Right hindlimb (tissue), 1 donor: ENCODE results near the gene RIPOR2.
A peak's percentile ranks its signal among the peaks of the same experiment; 100 is the strongest.
"Not testable (repeated sequence)": the region's sequence is repeated elsewhere in the genome, so short reads cannot be mapped to it uniquely, and the experiment has no call there.

Experiments
- DNase-seq: peaks from one replicate; pipeline ENCODE4 v3.0.0-alpha.2; 2018

Gene RIPOR2

GRCh38 chr6:24901698-24902328 is 33.9 kb downstream of the RIPOR2 start:
- no peak for DNase-seq

GRCh38 chr6:24900917-24901697 is 34.7 kb downstream of the RIPOR2 start:
- no peak for DNase-seq

GRCh38 chr6:24899997-24900325 is 35.8 kb downstream of the RIPOR2 start:
- DNase-seq: peak; percentile 37

- DNase-seq: no peak
Measured at GRCh38 chr6:24899136-24899996, 36.4 kb downstream of the RIPOR2 start.

GRCh38 chr6:24898676-24899075 is 37.1 kb downstream of the RIPOR2 start:
- DNase-seq: no peak

GRCh38 chr6:24897186-24897585 is 38.6 kb downstream of the RIPOR2 start:
- no peak for DNase-seq

GRCh38 chr6:24893342-24893850 is 42.4 kb downstream of the RIPOR2 start:
- DNase-seq: no peak

- peak; percentile 47 for DNase-seq
Measured at GRCh38 chr6:24891004-24891403, 44.8 kb downstream of the RIPOR2 start.

- DNase-seq: no peak
Measured at GRCh38 chr6:24890471-24890870, 45.3 kb downstream of the RIPOR2 start.

GRCh38 chr6:24888715-24889370 is 46.9 kb downstream of the RIPOR2 start:
- no peak for DNase-seq

- DNase-seq: no peak
Measured at GRCh38 chr6:24887545-24888140, 48.1 kb downstream of the RIPOR2 start.

- no peak for DNase-seq
Measured at GRCh38 chr6:24883618-24884017, 52.1 kb downstream of the RIPOR2 start.

GRCh38 chr6:24882835-24883555 is 52.8 kb downstream of the RIPOR2 start:
- no peak for DNase-seq

GRCh38 chr6:24882295-24882694 is 53.5 kb downstream of the RIPOR2 start:
- no peak for DNase-seq

GRCh38 chr6:24881376-24881775 is 54.4 kb downstream of the RIPOR2 start:
- no peak for DNase-seq

- DNase-seq: no peak
Measured at GRCh38 chr6:24880451-24880850, 55.3 kb downstream of the RIPOR2 start.

GRCh38 chr6:24879351-24879750 is 56.4 kb downstream of the RIPOR2 start:
- no peak for DNase-seq

GRCh38 chr6:24877747-24878146 is 58.0 kb downstream of the RIPOR2 start:
- DNase-seq: not testable (repeated sequence)

GRCh38 chr6:24876499-24877465 is 59.0 kb downstream of the RIPOR2 start:
- no peak for DNase-seq

- DNase-seq: peak; percentile 42
Measured at GRCh38 chr6:24875534-24875901, 60.2 kb downstream of the RIPOR2 start.
